Activated T-helper 17 cell treated with anti-CD3 and anti-CD28 coated beads, Interleukin-2, amount 50 U/mL, for 72 hours (primary cell): Measurements from ENCODE around the gene ZMAT5. TPM values are rescaled to one million over a fixed set of nuclear protein-coding genes. Genes with fewer than 3 reads are reported as not detected.
A peak's percentile ranks its signal among the peaks of the same experiment; 100 is the strongest.

ENCODE experiments used
- ATAC-seq: fragments of 150-1000 bp; cut with Tn5 transposase; replicated peaks from 2 replicates; pipeline ENCODE4 v1.10.0; 2021; ENCODE audit warnings: mild to moderate bottlenecking, moderate library complexity
- H3K27ac Mint-ChIP-seq: one replicate; pipeline ENCODE4 v1.8.0; 2022; ENCODE audit warnings: mixed read lengths
- H3K27me3 Mint-ChIP-seq: one replicate; pipeline ENCODE4 v1.8.0; 2022; ENCODE audit warnings: mixed read lengths
- H3K36me3 Mint-ChIP-seq: one replicate; pipeline ENCODE4 v1.8.0; 2022; ENCODE audit warnings: low read depth, mild to moderate bottlenecking, mixed read lengths
- H3K4me1 Mint-ChIP-seq: one replicate; pipeline ENCODE4 v1.8.0; 2022; ENCODE audit warnings: mixed read lengths
- H3K4me3 Mint-ChIP-seq: one replicate; pipeline ENCODE4 v1.8.0; 2022; ENCODE audit warnings: mild to moderate bottlenecking, mixed read lengths
- H3K9me3 Mint-ChIP-seq: one replicate; pipeline ENCODE4 v1.8.0; 2022; ENCODE audit warnings: mixed read lengths
- total RNA-seq, 2 donors: library from RNA; stranded (reverse); gene quantifications; one replicate each; pipeline ENCODE4 v1.2.3, GENCODE V29; 2022

ZMAT5 gene
- 10 to 100 TPM; 17.8 to 29.7 TPM for total RNA-seq

- peak within 1 kb of the TSS; percentile 100 for H3K4me3 Mint-ChIP-seq
Measured at GRCh38 chr22:29766632-29767170, at the start of gene ZMAT5. TSS of gene ZMAT5 (minus strand) at chr22:29767007. CDS start at chr22:29748544, 18,463 bp downstream.

GRCh38 chr22:29816539-29816938 lies 49.7 kb upstream of the ZMAT5 start:
- Mint-ChIP-seq H3K9me3 (no peaks in the 10 kb centered on the region), H3K27ac (no peak overlapping the region), H3K36me3 (peaks cover 100% of the 10 kb centered on the region), H3K27me3 (no peaks in the 10 kb centered on the region), H3K4me3 (no peak overlapping the region), H3K4me1 (peaks cover 7% of the 10 kb centered on the region)
- ATAC-seq, result no peak

More at GRCh38 chr22:29766632-29767170, at the start of gene ZMAT5:
- Mint-ChIP-seq H3K27me3 (no peaks in the 10 kb centered on the region), H3K9me3 (no peaks in the 10 kb centered on the region), H3K4me1 (peaks cover 20% of the 10 kb centered on the region), H3K27ac (peak within 1 kb of the TSS; percentile 100), H3K36me3 (peaks cover 42% of the 10 kb centered on the region)
- ATAC-seq, result peak; percentile 96

GRCh38 chr22:29816128-29816527 lies 49.3 kb upstream of the ZMAT5 start:
- Mint-ChIP-seq H3K36me3 (peaks cover 100% of the 10 kb centered on the region), H3K4me3 (no peak overlapping the region), H3K4me1 (peaks cover 3% of the 10 kb centered on the region), H3K27ac (peak overlapping the region; percentile 34), H3K27me3 (no peaks in the 10 kb centered on the region), H3K9me3 (no peaks in the 10 kb centered on the region)
- ATAC-seq, result no peak

GRCh38 chr22:29815580-29815979 lies 48.8 kb upstream of the ZMAT5 start:
- H3K36me3 Mint-ChIP-seq, result peaks cover 100% of the 10 kb centered on the region

GRCh38 chr22:29814003-29814402 lies 47.2 kb upstream of the ZMAT5 start:
- H3K27ac Mint-ChIP-seq, result peak overlapping the region; percentile 46
- H3K9me3 Mint-ChIP-seq, result no peaks in the 10 kb centered on the region
- no peak for ATAC-seq
- H3K27me3 Mint-ChIP-seq, result no peaks in the 10 kb centered on the region
- no peaks in the 10 kb centered on the region for H3K4me1 Mint-ChIP-seq
- peaks cover 97% of the 10 kb centered on the region for H3K36me3 Mint-ChIP-seq
- no peak overlapping the region for H3K4me3 Mint-ChIP-seq

More at GRCh38 chr22:29815580-29815979, 48.8 kb upstream of the ZMAT5 start:
- no peaks in the 10 kb centered on the region for H3K4me1 Mint-ChIP-seq
- ATAC-seq, result no peak
- peak overlapping the region; percentile 34 for H3K27ac Mint-ChIP-seq
- no peaks in the 10 kb centered on the region for H3K9me3 Mint-ChIP-seq
- H3K4me3 Mint-ChIP-seq, result no peak overlapping the region
- H3K27me3 Mint-ChIP-seq, result no peaks in the 10 kb centered on the region

- no peaks in the 10 kb centered on the region for H3K27me3 Mint-ChIP-seq
- no peaks in the 10 kb centered on the region for H3K4me1 Mint-ChIP-seq
- peak overlapping the region; percentile 46 for H3K27ac Mint-ChIP-seq
- no peak overlapping the region for H3K4me3 Mint-ChIP-seq
- no peaks in the 10 kb centered on the region for H3K9me3 Mint-ChIP-seq
- no peak for ATAC-seq
- peaks cover 95% of the 10 kb centered on the region for H3K36me3 Mint-ChIP-seq
Measured at GRCh38 chr22:29813563-29813962, 46.8 kb upstream of the ZMAT5 start.

GRCh38 chr22:29813126-29813525 lies 46.3 kb upstream of the ZMAT5 start:
- H3K36me3 Mint-ChIP-seq, result peaks cover 95% of the 10 kb centered on the region
- no peaks in the 10 kb centered on the region for H3K27me3 Mint-ChIP-seq
- no peak overlapping the region for H3K4me3 Mint-ChIP-seq
- no peaks in the 10 kb centered on the region for H3K4me1 Mint-ChIP-seq
- no peaks in the 10 kb centered on the region for H3K9me3 Mint-ChIP-seq
- no peak overlapping the region for H3K27ac Mint-ChIP-seq
- no peak for ATAC-seq

- ATAC-seq, result no peak
- H3K27ac Mint-ChIP-seq, result no peak overlapping the region
- H3K9me3 Mint-ChIP-seq, result no peaks in the 10 kb centered on the region
- H3K4me1 Mint-ChIP-seq, result no peaks in the 10 kb centered on the region
- H3K27me3 Mint-ChIP-seq, result no peaks in the 10 kb centered on the region
- peaks cover 95% of the 10 kb centered on the region for H3K36me3 Mint-ChIP-seq
- no peak overlapping the region for H3K4me3 Mint-ChIP-seq
Measured at GRCh38 chr22:29811377-29811776, 44.6 kb upstream of the ZMAT5 start.

GRCh38 chr22:29810216-29810615 lies 43.4 kb upstream of the ZMAT5 start:
- peaks cover 95% of the 10 kb centered on the region for H3K36me3 Mint-ChIP-seq
- no peak for ATAC-seq
- H3K4me1 Mint-ChIP-seq, result no peaks in the 10 kb centered on the region
- no peaks in the 10 kb centered on the region for H3K27me3 Mint-ChIP-seq
- no peaks in the 10 kb centered on the region for H3K9me3 Mint-ChIP-seq
- H3K4me3 Mint-ChIP-seq, result no peak overlapping the region
- no peak overlapping the region for H3K27ac Mint-ChIP-seq

- Mint-ChIP-seq H3K27me3 (no peaks in the 10 kb centered on the region), H3K4me1 (no peaks in the 10 kb centered on the region), H3K9me3 (no peaks in the 10 kb centered on the region), H3K4me3 (no peak overlapping the region), H3K27ac (no peak overlapping the region), H3K36me3 (peaks cover 87% of the 10 kb centered on the region)
- no peak for ATAC-seq
Measured at GRCh38 chr22:29806196-29806595, 39.4 kb upstream of the ZMAT5 start.

- Mint-ChIP-seq H3K4me1 (no peaks in the 10 kb centered on the region), H3K4me3 (no peak overlapping the region), H3K9me3 (no peaks in the 10 kb centered on the region), H3K27me3 (no peaks in the 10 kb centered on the region), H3K36me3 (peaks cover 87% of the 10 kb centered on the region), H3K27ac (no peak overlapping the region)
- ATAC-seq, result no peak
Measured at GRCh38 chr22:29804985-29805384, 38.2 kb upstream of the ZMAT5 start.

GRCh38 chr22:29803190-29803589 lies 36.4 kb upstream of the ZMAT5 start:
- peak overlapping the region; percentile 61 for H3K27ac Mint-ChIP-seq
- H3K4me3 Mint-ChIP-seq, result no peak overlapping the region
- H3K36me3 Mint-ChIP-seq, result peaks cover 87% of the 10 kb centered on the region
- H3K27me3 Mint-ChIP-seq, result no peaks in the 10 kb centered on the region
- H3K9me3 Mint-ChIP-seq, result no peaks in the 10 kb centered on the region
- no peaks in the 10 kb centered on the region for H3K4me1 Mint-ChIP-seq
- no peak for ATAC-seq

- Mint-ChIP-seq H3K27ac (no peak overlapping the region), H3K27me3 (no peaks in the 10 kb centered on the region), H3K36me3 (peaks cover 84% of the 10 kb centered on the region), H3K4me1 (no peaks in the 10 kb centered on the region), H3K4me3 (no peak overlapping the region), H3K9me3 (no peaks in the 10 kb centered on the region)
- ATAC-seq, result no peak
Measured at GRCh38 chr22:29801796-29802195, 35.0 kb upstream of the ZMAT5 start.

GRCh38 chr22:29801153-29801552 lies 34.3 kb upstream of the ZMAT5 start:
- H3K27ac Mint-ChIP-seq, result no peak overlapping the region
- peaks cover 84% of the 10 kb centered on the region for H3K36me3 Mint-ChIP-seq
- no peaks in the 10 kb centered on the region for H3K4me1 Mint-ChIP-seq
- no peaks in the 10 kb centered on the region for H3K27me3 Mint-ChIP-seq
- no peaks in the 10 kb centered on the region for H3K9me3 Mint-ChIP-seq
- ATAC-seq, result no peak
- no peak overlapping the region for H3K4me3 Mint-ChIP-seq

GRCh38 chr22:29799217-29799680 lies 32.4 kb upstream of the ZMAT5 start:
- no peak for ATAC-seq
- Mint-ChIP-seq H3K4me3 (no peak overlapping the region), H3K27me3 (no peaks in the 10 kb centered on the region), H3K36me3 (peaks cover 84% of the 10 kb centered on the region), H3K4me1 (no peaks in the 10 kb centered on the region), H3K27ac (no peak overlapping the region), H3K9me3 (no peaks in the 10 kb centered on the region)

GRCh38 chr22:29798801-29799200 lies 32.0 kb upstream of the ZMAT5 start:
- no peaks in the 10 kb centered on the region for H3K4me1 Mint-ChIP-seq
- no peaks in the 10 kb centered on the region for H3K27me3 Mint-ChIP-seq
- no peak for ATAC-seq
- no peaks in the 10 kb centered on the region for H3K9me3 Mint-ChIP-seq
- no peak overlapping the region for H3K4me3 Mint-ChIP-seq
- H3K27ac Mint-ChIP-seq, result no peak overlapping the region
- H3K36me3 Mint-ChIP-seq, result peaks cover 79% of the 10 kb centered on the region
